T-helper 1 cell treated with Interleukin-12 subunit alpha and Interleukin-12 subunit beta and Interleukin-4 antibody, amounts not matched to agents 30 ng/mL and 1 ng/mL, for 36 hours (primary cell): Measurements from ENCODE around the gene UBE3A. TPM values are rescaled to one million over a fixed set of nuclear protein-coding genes. Genes with fewer than 3 reads are reported as not detected.

ENCODE experiments used
- intact Hi-C: fragments of 100-400 bp; cut with micrococcal nuclease; formaldehyde crosslinking; loops from one replicate; pipeline ENCODE4 v1.15.1; 2024
- total RNA-seq: library from RNA; stranded (reverse); gene quantifications from 2 replicates; pipeline ENCODE4 v1.2.3, GENCODE V29; 2022

The UBE3A gene
- total RNA-seq, 1 donor from 2014 or later = 91.8 TPM

DNA sequence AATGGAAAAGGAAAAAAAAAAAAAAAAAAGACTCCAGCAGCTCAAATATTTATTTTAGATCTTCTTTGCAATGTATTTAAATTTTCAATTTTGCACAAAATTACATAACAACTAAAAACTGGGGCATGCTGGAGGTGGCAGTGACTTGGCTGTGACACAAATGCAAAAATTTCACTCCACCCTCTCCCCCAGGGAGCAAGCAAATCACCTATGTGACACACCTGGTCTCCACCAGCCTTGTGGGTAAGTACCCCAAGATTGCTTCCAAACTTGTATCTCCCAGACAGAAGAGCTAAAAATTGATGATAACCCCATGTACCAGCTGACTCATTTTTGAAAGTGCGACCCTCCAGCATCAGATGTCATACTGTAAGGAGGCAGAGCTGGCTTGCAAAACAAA lies 32.0 kb downstream of the UBE3A start:
- intact Hi-C loops = loop anchor here (2.0 kb wide), 2 partner anchors 18 to 32 kb away; partner anchors contain the start of gene UBE3A

DNA sequence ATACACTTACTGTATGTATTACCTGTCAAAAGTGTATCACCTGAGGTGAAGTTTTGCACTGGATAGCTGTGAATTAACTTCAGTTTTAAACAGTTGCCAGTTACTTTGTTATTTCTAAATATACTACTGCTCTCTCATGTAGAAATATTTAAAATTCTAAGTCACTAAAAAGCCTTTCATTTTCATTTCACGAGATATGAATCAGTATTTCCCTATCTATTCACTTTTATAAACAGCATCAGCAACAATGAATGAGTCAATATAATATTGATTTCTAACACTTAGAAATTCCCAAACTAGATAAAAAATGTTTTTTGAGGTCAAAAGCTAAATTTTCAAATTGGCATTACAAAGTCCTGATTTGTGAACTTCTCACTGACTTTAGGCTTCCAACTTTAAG lies 32.6 kb downstream of the UBE3A start:
- intact Hi-C loops = loop anchor here (2.0 kb wide), 2 partner anchors 19 to 33 kb away; partner anchors contain the start of gene UBE3A

DNA sequence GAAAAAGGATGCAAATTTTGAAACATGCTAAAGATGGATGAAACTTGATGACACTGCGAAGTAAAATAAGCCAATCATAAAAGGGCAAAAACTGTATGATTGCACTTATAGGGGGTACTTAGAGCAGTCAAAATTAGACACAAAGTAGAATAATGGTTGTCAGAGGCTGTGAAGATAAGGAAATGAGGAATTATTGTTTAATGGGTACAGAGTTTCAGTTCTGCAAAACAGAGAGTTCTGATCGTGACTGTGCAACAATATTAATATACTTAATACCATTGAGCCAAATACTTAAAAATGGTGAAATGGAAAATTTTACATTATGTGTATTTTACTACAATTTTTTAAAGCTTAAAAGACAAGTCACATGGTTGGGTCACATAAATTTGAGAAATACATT lies 35.1 kb downstream of the UBE3A start:
- intact Hi-C loops = no loop called here

DNA sequence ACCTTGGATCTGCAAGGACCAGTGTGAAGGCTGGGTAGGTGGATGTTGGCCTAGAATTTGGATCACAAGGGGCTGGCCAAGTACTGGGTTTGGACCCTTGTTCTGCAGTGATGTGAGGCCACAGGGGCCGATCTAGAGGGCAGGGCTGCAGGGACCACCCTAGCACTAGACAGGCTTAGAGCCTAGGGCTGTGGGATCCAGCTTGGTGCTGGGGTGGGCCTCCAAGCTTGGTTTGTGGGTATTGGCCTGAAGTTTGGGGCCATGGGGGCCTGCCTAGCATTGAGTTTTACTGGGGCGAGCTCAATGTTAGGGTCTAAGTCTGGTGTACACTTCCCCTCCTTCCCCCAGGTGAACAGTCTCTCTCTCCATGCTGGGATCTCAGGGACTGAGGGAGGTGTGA lies 36.5 kb downstream of the UBE3A start:
- intact Hi-C loops = no loop called here

DNA sequence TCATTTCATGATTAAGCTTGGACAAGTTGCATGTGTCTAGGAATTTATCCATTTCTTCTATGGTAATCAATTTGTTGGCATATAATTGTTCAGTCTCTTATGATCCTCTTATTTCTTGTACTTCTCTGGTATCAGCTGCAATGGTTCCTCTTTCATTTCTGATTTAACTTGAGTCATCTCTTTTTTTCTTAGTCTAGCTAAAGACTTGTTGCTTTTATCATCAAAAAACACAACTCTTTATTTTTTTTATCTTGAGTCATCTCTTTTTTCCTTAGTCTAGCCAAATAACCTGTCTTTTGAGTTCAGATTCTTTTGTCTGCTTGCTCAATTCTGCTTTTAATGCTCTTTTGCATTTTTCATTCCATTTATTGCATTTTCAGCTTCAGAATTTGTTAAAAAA lies 37.3 kb downstream of the UBE3A start:
- intact Hi-C loops = no loop called here

DNA sequence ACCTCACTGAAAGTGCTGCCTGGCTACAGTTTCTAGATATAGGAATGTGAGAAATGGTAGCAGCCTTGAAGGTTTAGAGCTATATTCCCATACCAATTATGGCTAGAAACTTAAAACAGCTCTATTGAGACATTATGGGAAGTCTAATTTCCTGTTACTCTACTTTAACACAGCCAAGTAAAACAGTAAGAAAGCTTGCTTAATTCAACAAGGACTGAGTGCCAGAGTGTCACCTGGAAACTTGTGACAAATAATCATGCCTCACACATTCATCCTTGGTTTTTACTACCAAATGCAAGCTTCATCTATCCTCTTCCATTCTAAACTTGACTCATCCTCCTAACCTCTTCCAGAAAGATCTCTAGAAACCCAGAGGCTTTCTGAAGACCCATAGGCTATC lies 41.7 kb downstream of the UBE3A start:
- intact Hi-C loops = no loop called here

DNA sequence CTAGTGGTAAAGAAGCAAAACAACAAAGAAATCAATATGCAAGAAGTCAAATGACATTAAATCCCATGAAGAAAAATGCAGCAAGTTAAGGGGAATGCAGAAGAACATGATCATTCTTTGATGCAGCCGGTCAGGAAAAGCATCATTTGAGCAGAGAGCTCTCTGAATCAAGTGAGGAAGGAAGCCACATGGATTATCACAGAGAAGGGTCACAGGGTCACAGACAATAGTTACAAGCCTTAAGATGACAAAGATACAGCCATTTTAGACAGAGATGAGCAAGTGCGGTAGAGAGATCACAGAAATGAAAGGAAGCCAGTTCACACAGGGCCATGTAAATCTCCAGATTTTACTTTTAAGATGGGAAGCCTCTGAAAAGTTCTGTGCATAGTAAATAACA lies 43.9 kb downstream of the UBE3A start:
- intact Hi-C loops = no loop called here

DNA sequence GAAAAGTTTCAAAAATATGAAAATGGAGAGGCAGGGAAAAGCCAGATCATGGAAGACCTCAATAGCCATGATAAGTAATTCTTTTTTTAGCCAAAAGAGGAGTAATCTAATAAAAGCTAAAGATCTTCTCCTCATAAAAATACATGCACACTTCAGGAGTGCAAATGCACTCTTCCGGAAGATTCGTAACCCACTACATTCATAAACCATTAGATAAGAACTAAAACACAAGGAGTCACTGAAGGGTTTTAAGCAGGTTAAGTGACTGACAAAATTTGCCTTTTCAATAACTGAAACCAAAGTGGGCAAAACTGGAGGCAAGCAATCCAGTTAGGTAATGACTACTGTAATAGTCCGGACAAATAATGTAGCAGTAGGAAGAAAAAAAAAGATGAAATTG lies 46.0 kb downstream of the UBE3A start:
- intact Hi-C loops = no loop called here

DNA sequence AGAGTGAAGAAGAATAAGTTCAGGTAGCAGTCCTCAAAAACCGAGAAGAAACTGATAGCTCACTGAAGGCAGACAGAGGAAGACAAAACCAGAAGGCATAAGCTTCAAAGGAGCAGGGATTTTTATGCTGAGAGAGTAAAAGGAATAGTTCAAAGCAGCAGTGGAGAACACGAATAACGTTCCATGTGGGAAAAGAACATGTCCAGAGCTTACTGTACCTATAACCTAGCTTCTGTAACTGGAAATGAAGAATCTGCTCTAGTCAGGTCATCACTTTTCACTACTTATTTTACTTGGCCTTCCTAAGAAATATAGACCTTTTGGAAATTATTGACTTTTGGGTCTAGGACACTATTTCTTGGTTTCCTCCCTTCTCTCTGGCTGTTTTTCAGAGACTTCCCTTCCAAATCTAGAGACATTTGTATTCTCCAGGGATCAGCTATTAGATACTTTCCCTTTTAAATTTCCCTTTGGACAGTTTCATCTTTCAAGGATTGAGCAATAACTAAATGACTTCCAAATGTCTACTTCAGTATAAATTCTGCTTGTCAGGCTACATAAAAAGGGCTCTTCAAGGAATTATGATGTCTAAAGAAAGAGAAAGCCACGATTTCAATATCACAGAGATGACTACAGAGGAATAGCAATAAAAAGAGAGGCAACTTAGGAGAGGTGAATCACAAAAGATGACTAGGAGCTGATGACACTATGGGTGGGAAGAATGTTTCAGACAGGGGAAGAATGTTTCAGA lies 46.7 kb downstream of the UBE3A start:
- intact Hi-C loops = no loop called here

DNA sequence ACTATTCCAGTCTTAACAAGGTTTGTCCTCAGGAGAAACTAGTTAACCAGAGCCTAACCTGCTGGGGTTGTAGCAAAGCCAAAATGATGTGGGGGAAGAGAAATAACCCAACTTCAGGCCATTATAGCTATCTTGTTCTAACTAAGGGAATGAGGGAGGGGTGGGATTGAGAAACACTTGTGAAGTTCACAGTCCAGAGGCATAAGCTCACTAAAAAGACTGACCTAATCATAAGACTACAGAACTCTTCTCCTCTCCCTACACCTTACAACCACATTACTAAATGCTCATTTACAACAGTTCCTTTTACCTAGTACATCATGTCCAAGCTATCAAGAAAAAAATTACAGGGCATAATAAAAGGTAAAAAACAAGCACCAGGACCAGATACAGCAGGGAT lies 52.8 kb downstream of the UBE3A start:
- intact Hi-C loops = no loop called here

DNA sequence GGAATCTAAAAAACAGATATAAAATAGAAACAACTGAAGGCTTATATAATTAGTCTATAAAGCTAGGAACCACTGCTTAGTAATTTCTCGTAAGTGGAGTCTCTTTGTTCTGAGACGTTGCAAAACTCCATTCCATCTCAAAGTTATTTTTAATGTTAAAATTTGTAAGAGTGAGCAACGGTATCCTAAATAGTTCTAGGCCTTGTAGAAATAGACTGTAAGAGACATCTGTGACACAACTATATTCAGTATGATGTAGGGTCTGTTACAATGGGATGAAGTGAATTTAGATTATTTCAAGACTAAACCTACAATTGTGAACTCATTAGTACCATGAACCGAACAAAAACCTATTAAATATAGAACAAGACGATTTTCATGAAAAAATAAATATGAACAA lies 57.2 kb downstream of the UBE3A start:
- intact Hi-C loops = no loop called here

DNA sequence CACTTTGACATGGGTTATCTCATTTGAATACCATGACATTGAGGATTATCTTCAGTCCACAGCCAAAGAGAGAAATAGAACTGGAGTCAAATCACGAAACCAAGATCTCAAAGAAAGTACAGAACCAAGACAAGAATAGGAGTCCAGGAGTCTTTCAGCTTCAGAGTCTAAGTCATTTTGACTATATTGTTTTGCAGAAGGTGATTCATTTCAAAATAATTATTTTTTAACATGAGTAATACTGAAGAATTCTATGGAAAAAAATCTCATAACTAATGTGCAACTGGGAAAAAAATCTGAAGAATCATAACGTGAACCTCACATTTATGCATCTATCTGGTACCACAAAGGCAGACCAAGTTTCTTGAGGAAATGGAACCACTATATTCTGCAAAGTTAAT lies 60.3 kb downstream of the UBE3A start:
- intact Hi-C loops = no loop called here

DNA sequence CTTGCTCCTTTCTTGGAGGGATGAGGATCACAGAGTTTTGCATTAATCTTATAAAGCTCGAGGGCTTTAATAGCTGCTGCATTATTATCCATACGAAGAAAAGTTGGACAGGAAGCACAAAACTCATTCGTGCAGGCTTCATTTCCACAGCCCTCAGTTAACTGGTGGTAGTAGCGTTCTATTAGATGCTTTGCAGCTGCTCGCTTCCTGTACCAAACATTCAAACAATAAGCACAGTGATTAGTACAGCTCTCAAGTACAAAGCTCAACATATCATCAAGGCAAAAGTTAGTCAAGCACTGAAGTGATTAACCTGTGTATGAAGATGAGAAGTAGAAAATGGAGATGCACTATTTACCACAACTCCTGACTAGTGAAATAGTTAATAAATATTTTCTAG lies 63.3 kb downstream of the UBE3A start:
- intact Hi-C loops = no loop called here

DNA sequence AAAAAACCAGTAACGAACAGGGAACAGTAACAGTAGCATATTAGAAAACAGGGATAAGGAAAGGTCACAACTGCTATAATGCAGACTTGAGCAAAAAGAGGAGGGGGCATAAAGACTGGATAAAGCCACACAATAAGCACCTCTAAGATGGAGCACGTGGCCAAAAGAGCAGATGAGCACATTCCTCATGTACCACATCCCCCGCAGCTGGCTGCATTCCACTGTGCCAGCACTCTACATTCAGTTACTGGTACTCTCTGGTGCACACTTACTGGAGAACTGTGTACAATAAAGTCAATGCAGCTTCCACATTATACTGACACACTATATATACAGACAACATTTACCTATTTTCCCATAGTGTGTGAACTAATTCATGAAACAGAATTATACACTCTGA lies 64.7 kb downstream of the UBE3A start:
- intact Hi-C loops = no loop called here

DNA sequence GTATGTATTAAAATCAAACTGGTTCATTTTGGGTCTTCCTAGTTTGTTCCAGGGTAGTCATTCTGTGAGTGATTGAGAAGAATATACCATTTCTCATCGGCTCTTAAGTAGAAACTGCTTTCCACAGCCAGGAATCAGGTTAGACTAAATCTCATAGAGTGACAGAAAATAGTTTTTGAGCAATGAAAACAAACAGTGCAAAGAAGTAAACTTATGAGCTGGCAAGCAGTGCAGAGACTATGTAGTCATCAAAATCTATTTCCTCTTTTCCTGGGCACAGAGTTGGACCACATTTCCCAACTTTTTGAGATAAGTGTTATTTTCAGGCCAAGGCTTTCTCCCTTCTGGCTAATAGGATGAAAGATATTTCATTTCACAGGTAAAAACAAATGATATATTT lies 66.5 kb downstream of the UBE3A start:
- intact Hi-C loops = no loop called here

DNA sequence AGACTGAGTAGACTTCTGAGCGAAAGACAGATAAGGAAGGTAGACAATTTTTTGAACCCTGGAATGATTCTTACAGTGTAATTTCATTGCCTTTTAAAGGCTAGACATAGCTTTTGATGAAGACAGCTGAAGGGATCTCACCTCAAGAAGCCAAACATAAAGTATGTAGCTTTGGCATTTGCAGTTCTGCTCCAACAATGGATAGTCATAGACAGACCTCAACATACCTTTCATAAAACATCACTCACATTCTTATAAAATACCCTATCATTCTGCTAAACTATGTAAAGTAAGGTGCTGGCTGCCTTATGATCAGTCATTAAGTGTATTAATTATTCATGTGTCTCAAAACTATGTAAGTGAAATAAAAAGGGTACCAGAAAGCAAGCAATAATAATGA lies 70.0 kb downstream of the UBE3A start:
- intact Hi-C loops = no loop called here

DNA sequence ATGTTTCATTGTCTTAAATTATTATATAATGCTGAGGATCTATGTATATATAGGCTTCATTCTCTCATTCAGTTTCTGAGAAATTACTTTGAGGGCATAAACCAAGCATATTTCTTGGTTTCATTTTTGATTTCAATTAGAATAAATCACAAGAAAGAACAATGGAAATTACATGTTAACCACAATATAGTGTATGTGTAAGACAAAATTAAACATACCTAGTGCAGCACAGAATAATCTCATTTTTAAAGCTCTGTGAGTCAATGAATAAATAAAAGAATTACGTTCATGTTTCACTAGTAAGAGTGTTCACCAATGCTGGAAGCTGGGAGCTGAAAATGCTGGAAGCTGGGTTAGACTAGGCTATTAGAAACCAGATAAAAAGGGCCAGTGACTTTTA lies 72.8 kb downstream of the UBE3A start:
- intact Hi-C loops = loop anchor here (1.0 kb wide), 1 partner anchor 73 kb away; the partner anchor contains the start of gene UBE3A

DNA sequence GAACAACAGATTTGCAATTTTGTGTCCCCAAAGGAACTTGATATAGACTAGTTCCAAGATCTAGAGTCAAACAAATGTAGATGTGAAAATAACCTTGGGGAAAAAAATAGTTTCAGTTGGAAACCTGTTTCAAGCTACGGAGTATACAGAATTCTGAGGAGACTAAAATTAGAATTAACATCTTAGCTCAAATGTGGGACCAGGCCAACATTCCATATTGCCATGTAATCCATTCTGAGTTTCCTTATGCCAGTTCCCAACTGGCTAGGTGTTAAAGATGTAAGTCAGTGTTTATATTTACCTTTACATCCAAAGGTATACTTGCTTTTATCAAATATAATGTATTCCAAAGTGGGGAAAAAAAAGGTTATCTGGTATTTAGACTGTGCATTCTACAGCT lies 76.3 kb downstream of the UBE3A start:
- intact Hi-C loops = no loop called here

DNA sequence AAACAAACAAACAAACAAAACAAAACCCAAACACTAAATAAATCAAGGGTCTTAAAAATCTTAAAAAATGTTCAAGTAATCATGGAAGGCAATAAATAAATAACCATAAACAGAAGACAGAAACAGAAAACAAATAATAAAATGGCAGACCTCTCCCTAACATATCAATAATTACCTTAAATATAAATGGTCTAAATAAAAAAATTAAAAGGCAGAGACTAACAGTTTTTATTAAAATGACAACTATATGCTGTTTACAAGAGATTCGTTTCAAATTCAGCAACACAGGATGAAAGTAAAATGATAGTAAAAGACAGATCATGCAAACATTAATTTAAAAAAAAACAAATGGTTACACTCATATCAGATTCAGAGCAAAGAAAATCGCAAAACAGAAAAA lies 91.1 kb downstream of the UBE3A start:
- intact Hi-C loops = no loop called here

DNA sequence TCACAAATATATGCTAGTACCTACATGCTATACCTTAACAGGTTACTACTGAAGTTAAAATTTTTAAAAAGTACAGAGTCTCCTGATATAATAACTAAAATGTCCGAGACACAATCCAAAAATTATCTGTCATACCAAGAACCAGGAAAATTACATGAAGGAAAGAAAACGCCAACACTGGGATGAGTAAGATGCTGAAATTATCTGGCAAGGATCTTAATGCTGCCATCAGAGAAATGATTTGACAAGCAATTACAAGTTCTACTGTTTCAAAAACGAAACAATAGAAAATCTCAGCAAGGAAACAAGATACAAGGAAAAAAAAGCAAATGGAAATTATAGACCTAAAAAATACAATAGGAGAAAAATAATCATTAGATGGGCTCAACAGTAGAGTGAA lies 92.5 kb downstream of the UBE3A start:
- intact Hi-C loops = no loop called here

DNA sequence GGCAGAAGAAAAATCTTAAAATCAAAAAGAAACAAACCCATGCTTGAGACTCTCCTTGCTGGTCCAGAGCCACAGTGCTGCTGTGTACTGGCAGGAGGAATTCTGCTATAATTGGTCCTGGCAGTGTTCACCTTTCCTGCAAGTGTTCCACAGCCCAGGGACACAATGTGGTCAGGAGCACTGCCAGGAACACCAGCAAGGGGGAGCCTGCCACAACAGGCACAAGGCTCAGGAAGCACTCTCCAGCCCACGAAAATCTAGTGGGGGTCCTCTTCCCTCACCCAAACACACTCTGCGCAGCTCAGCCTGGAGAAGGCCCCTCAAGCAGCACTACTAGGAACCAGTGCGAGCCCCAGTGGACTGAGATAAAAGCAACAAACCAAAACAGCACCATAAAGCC lies 92.9 kb downstream of the UBE3A start:
- intact Hi-C loops = no loop called here

DNA sequence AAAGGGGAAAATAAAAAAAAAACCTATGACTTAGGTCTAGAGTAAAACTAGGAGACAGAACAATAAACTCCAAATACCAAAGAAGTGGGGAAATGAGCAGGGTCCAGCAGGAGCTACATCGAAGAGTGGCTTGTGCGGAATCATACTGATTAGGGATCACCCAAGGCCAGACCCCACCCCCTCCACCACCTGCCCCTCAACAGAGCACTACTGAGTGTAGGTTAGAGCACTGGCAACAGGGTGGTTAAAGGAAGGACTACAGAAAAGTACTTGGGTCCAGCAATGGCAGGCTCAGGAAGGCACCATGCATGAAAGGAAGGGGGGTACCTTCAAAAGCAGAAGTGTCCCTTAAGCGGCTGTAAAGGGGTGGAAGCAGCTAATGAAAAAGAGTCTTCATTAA lies 96.2 kb downstream of the UBE3A start:
- intact Hi-C loops = no loop called here

DNA sequence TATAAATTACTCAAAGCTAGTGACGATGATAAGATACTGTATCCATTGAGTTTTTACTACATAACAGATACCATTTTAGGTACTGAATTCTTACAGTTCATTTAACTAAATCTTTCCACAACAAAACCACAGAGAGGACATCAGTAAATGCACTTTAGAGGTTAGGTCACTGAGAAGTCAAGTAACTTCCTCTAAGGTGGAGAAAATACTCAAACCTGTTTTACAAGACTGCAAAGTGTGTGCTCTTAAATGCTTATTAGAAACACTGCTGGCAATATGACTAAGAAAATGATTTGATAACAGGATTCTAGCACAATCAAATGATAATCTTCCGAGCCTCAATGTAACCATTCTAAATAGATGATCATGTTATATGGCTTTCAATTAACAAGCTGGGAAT lies 99.4 kb downstream of the UBE3A start:
- intact Hi-C loops = no loop called here

DNA sequence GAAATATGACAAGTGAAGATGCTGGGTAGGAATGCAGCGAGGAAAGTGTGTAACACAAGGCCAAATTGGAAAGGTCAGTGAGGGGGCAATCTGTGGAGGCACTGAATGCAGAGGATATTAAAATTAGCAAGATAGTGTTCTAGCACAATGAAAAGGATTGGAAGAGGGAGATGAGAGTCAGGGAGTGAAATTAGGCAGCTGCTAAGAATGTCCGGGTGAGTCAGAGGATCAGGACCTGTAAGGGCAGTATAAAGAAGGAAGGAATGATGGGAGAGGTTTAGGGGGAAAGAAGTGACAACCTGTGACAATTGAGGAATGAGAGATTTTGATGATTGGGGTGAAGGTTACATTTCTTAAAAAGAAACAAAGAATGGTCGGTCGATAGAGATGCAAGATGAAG lies 103.5 kb downstream of the UBE3A start:
- intact Hi-C loops = no loop called here
